GM12872 (cell line): ENCODE measurements around the gene PARM1.
A peak's percentile ranks its signal among the peaks of the same experiment; 100 is the strongest.

Experiments used
- CTCF ChIP-seq: IDR thresholded peaks from 3 replicates; pipeline ENCODE4 v1.5.1; 2011; ENCODE audit warnings: low read depth, mild to moderate bottlenecking, low read length, moderate library complexity; ENCODE audit not compliant: insufficient read depth

The PARM1 gene

GRCh38 chr4:74932832-74933561, at the start of gene PARM1:
Gene PARM1, plus strand, starts transcription at chr4:74933116. Its CDS starts 212 bp downstream, at chr4:74933328.
- TF ChIP-seq CTCF: peak; percentile 81

- TF ChIP-seq CTCF: no peak
Measured at GRCh38 chr4:74884266-74884665, 48.6 kb upstream of the PARM1 start.

- no peak for TF ChIP-seq CTCF
Measured at GRCh38 chr4:74886484-74886883, 46.4 kb upstream of the PARM1 start.

- no peak for TF ChIP-seq CTCF
Measured at GRCh38 chr4:74890341-74890740, 42.6 kb upstream of the PARM1 start.

GRCh38 chr4:74891037-74891436, 41.9 kb upstream of the PARM1 start:
- no peak for TF ChIP-seq CTCF

- no peak for TF ChIP-seq CTCF
Measured at GRCh38 chr4:74893171-74893570, 39.7 kb upstream of the PARM1 start.

GRCh38 chr4:74896595-74896994, 36.3 kb upstream of the PARM1 start:
- TF ChIP-seq CTCF: no peak
